GM18498 (cell line): ENCODE results near the gene ZNF77.
"Not testable (repeated sequence)": the region's sequence is repeated elsewhere in the genome, so short reads cannot be mapped to it uniquely, and the experiment has no call there.

Experiments used
- ATAC-seq: cut with Tn5 transposase; IDR thresholded peaks from one replicate; pipeline ENCODE4 v1.9.1; 2021; ENCODE audit warnings: mild to moderate bottlenecking, moderate library complexity; ENCODE audit not compliant: unreplicated experiment

Gene ZNF77

GRCh38 chr19:2944775-2945574, at the start of gene ZNF77:
Gene ZNF77 (minus strand): TSS chr19:2944971. CDS start chr19:2944840, 131 bp downstream.
- ATAC-seq: peak; percentile 95

GRCh38 chr19:2993579-2993978, 48.8 kb upstream of the ZNF77 start:
- no peak for ATAC-seq

- ATAC-seq: no peak
Measured at GRCh38 chr19:2992958-2993357, 48.2 kb upstream of the ZNF77 start.

- not testable (repeated sequence) for ATAC-seq
Measured at GRCh38 chr19:2992333-2992732, 47.6 kb upstream of the ZNF77 start.

GRCh38 chr19:2989236-2989946, 44.6 kb upstream of the ZNF77 start:
- no peak for ATAC-seq

- no peak for ATAC-seq
Measured at GRCh38 chr19:2988568-2988967, 43.8 kb upstream of the ZNF77 start.

GRCh38 chr19:2987797-2988196, 43.0 kb upstream of the ZNF77 start:
- no peak for ATAC-seq

- ATAC-seq: no peak
Measured at GRCh38 chr19:2986951-2987524, 42.3 kb upstream of the ZNF77 start.

- no peak for ATAC-seq
Measured at GRCh38 chr19:2984215-2984528, 39.4 kb upstream of the ZNF77 start.

- no peak for ATAC-seq
Measured at GRCh38 chr19:2983351-2984214, 38.8 kb upstream of the ZNF77 start.

- ATAC-seq: no peak
Measured at GRCh38 chr19:2982983-2983350, 38.2 kb upstream of the ZNF77 start.

GRCh38 chr19:2982561-2982960, 37.8 kb upstream of the ZNF77 start:
- ATAC-seq: no peak

GRCh38 chr19:2981898-2982297, 37.1 kb upstream of the ZNF77 start:
- no peak for ATAC-seq

GRCh38 chr19:2978772-2979171, 34.0 kb upstream of the ZNF77 start:
- ATAC-seq: no peak

GRCh38 chr19:2978166-2978767, 33.5 kb upstream of the ZNF77 start:
- ATAC-seq: no peak

- no peak for ATAC-seq
Measured at GRCh38 chr19:2977746-2978138, 33.0 kb upstream of the ZNF77 start.

- peak; percentile 98 for ATAC-seq
Measured at GRCh38 chr19:2977001-2977745, 32.4 kb upstream of the ZNF77 start, which contains the start of gene TLE6. Gene TLE6 (plus strand): TSS chr19:2977564. CDS start chr19:2978234, 670 bp downstream.

- no peak for ATAC-seq
Measured at GRCh38 chr19:2976609-2977000, 31.8 kb upstream of the ZNF77 start.

GRCh38 chr19:2974342-2975041, 29.7 kb upstream of the ZNF77 start:
- no peak for ATAC-seq
